Stimulated activated CD8-positive, alpha-beta memory T cell treated with anti-CD3 and anti-CD28 coated beads, Interleukin-15, amount 100 ng/mL, for 4 hours (primary cell): ENCODE results near the gene ZNF428.
A peak's percentile ranks its signal among the peaks of the same experiment; 100 is the strongest.
"Not testable (repeated sequence)": the region's sequence is repeated elsewhere in the genome, so short reads cannot be mapped to it uniquely, and the experiment has no call there.

Source experiments
- DNase-seq, 2 donors: peaks; one replicate each; pipeline ENCODE4 v3.0.0-alpha.2; 2020; ENCODE audit warnings: low read depth in 2 of 2

ZNF428 gene

GRCh38 chr19:43619262-43620060, at the start of gene ZNF428:
Gene ZNF428 (minus strand): TSS chr19:43619629. CDS start chr19:43614304, 5,325 bp downstream.
- DNase-seq: peak; percentile 78 to 81

GRCh38 chr19:43668406-43669109, 49.1 kb upstream of the ZNF428 start:
- peak; percentile 70 to 92 for DNase-seq

GRCh38 chr19:43667876-43668405, 48.5 kb upstream of the ZNF428 start:
- no peak for DNase-seq

GRCh38 chr19:43667126-43667875, 47.9 kb upstream of the ZNF428 start:
- DNase-seq: no peak

GRCh38 chr19:43664018-43664417, 44.6 kb upstream of the ZNF428 start:
- no peak for DNase-seq

- DNase-seq: no peak
Measured at GRCh38 chr19:43662487-43662886, 43.1 kb upstream of the ZNF428 start.

GRCh38 chr19:43660971-43661360, 41.5 kb upstream of the ZNF428 start:
- DNase-seq: no peak

- no peak for DNase-seq
Measured at GRCh38 chr19:43660301-43660970, 41.0 kb upstream of the ZNF428 start.

- no peak for DNase-seq
Measured at GRCh38 chr19:43658494-43658893, 39.1 kb upstream of the ZNF428 start.

- no peak for DNase-seq
Measured at GRCh38 chr19:43658001-43658400, 38.6 kb upstream of the ZNF428 start.

GRCh38 chr19:43656436-43656835, 37.0 kb upstream of the ZNF428 start:
- no peak for DNase-seq

GRCh38 chr19:43652546-43652874, 33.1 kb upstream of the ZNF428 start:
- no peak for DNase-seq

GRCh38 chr19:43651758-43652545, 32.5 kb upstream of the ZNF428 start:
- no peak for DNase-seq

- DNase-seq: not testable (repeated sequence)
Measured at GRCh38 chr19:43650276-43650675, 30.8 kb upstream of the ZNF428 start.

GRCh38 chr19:43649514-43649913, 30.1 kb upstream of the ZNF428 start:
- no peak for DNase-seq

GRCh38 chr19:43648633-43649032, 29.2 kb upstream of the ZNF428 start:
- DNase-seq: no peak

GRCh38 chr19:43644181-43644580, 24.8 kb upstream of the ZNF428 start:
- DNase-seq: no peak

GRCh38 chr19:43643326-43643725, 23.9 kb upstream of the ZNF428 start:
- DNase-seq: no peak

GRCh38 chr19:43642531-43642930, 23.1 kb upstream of the ZNF428 start:
- DNase-seq: no peak

- no peak for DNase-seq
Measured at GRCh38 chr19:43641333-43641732, 21.9 kb upstream of the ZNF428 start.

- no peak for DNase-seq
Measured at GRCh38 chr19:43640424-43640757, 21.0 kb upstream of the ZNF428 start.
